Measurements from ENCODE around the gene BBX. TPM values are rescaled to one million over a fixed set of nuclear protein-coding genes. Genes with fewer than 3 reads are reported as not detected.

BBX gene
- total and polyA plus RNA-seq, 2 of the 13 experiments (the other 11 are each of a cell fraction or from before 2014, with no cell fraction given): 13.7 to 23.2 TPM

- TF ChIP-seq MTERF4 (CRISPR knock-in tag; IDR thresholded peaks at IDR 0.05): no peak
- TF ChIP-seq NRL (CRISPR knock-in tag; IDR thresholded peaks at IDR 0.05; ENCODE audit: borderline replicate concordance): no peak
- TF ChIP-seq TFE3 (CRISPR knock-in tag; IDR thresholded peaks at IDR 0.05): peak; percentile 84; the same call in 1 of the 2 replicates
- no peak for TF ChIP-seq SOX13 (IDR thresholded peaks at IDR 0.05)
- peak in 1 of 2 experiments; percentile 25; a peak in 1 of 4 replicates for TF ChIP-seq SOX13 (CRISPR knock-in tag; conservative IDR thresholded peaks at IDR 0.05 in 1 of 2, IDR thresholded peaks at IDR 0.05 in 1 of 2)
- no peak for TF ChIP-seq ZNF552 (CRISPR knock-in tag; IDR thresholded peaks at IDR 0.05; ENCODE audit: borderline replicate concordance)
- no peak for TF ChIP-seq KMT2B (CRISPR knock-in tag; IDR thresholded peaks at IDR 0.05)
- TF ChIP-seq ZNF841 (CRISPR knock-in tag; IDR thresholded peaks at IDR 0.05; ENCODE audit: borderline replicate concordance): no peak
- TF ChIP-seq SMC3 (IDR thresholded peaks at IDR 0.05; ENCODE audit: low read length): no peak
- TF ChIP-seq RFX3 (CRISPR knock-in tag; IDR thresholded peaks at IDR 0.05): no peak
- peak; percentile 22; the same call in 1 of the 2 replicates for TF ChIP-seq NCOR1 (IDR thresholded peaks at IDR 0.05; ENCODE audit: borderline replicate concordance, low read length)
- TF ChIP-seq NAIF1 (CRISPR knock-in tag; IDR thresholded peaks at IDR 0.05; ENCODE audit: borderline replicate concordance): no peak
- TF ChIP-seq BRD4 (CRISPR knock-in tag; IDR thresholded peaks at IDR 0.05): no peak
- TF ChIP-seq FOXA3 (CRISPR knock-in tag; IDR thresholded peaks at IDR 0.05): 0 out of 2 replicates have a peak, but pooled peaks have one; percentile 9
- TF ChIP-seq MZF1 (CRISPR knock-in tag; IDR thresholded peaks at IDR 0.05; ENCODE audit: borderline replicate concordance): no peak
- TF ChIP-seq FOXM1 (CRISPR knock-in tag; IDR thresholded peaks at IDR 0.05): no peak
- no peak for TF ChIP-seq ZNF605 (CRISPR knock-in tag; IDR thresholded peaks at IDR 0.05)
- TF ChIP-seq ZNF281 (CRISPR knock-in tag; IDR thresholded peaks at IDR 0.05; ENCODE audit: borderline replicate concordance): no peak
- TF ChIP-seq GATAD2A (CRISPR knock-in tag; IDR thresholded peaks at IDR 0.05): peak; percentile 15; the same call in 1 of the 2 replicates
- TF ChIP-seq SRF (IDR thresholded peaks at IDR 0.05; ENCODE audit: low read depth, low read length): no peak
- TF ChIP-seq MLLT10 (CRISPR knock-in tag; IDR thresholded peaks at IDR 0.05): no peak
- TF ChIP-seq BATF2 (CRISPR knock-in tag; IDR thresholded peaks at IDR 0.05): no peak
Observed at GRCh38 chr3:107810171-107811071, 287.7 kb downstream of the BBX start (continued).
